ENCODE data around the gene LY6G5C. TPM values are rescaled to one million over a fixed set of nuclear protein-coding genes. Genes with fewer than 3 reads are reported as not detected.

LY6G5C gene
- total and polyA plus RNA-seq, 2 of the 13 experiments (the other 11 are each of a cell fraction or from before 2014, with no cell fraction given), result 0.33 to 0.55 TPM

DNA sequence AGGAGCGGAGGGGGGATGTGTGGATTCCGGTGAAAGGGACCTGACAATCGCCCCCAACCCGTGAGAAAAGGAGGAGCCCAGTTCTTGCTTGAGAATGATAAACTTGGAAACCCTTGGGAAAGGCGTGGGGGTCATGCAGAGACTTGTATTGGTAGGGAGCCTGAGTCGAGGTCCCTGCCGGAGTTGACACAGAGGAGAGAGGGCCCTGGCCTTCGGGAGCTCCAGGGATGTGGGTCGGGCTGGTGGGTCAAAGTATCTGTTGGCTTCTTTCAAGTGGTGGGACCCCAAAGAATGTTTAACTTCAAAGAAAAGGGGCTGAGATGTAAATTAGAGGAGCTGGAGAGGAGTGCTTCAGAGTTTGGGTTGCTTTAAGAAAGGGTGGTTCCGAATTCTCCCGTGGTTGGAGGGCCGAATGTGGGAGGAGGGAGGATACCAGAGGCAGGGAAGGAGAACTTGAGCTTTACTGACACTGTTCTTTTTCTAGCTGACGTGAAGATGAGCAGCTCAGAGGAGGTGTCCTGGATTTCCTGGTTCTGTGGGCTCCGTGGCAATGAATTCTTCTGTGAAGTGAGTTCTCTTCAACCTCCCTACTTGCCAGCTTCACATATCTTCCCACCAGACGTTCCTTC, 14.4 kb downstream of the LY6G5C start (continued):
- TF ChIP-seq ZBTB4 (CRISPR knock-in tag; IDR thresholded peaks at IDR 0.05; ENCODE audit: borderline replicate concordance), result no peak
- 0 out of 2 replicates have a peak, but pooled peaks have one; percentile 2 for TF ChIP-seq ATF7-NPFF (CRISPR knock-in tag; IDR thresholded peaks at IDR 0.05; ENCODE audit: low read depth)
- TF ChIP-seq BCL6 (CRISPR knock-in tag; IDR thresholded peaks at IDR 0.05), result no peak
- TF ChIP-seq ZSCAN30 (CRISPR knock-in tag; IDR thresholded peaks at IDR 0.05), result peak; percentile 69; the same call in 1 of the 2 replicates
- TF ChIP-seq CHCHD3 (CRISPR knock-in tag; IDR thresholded peaks at IDR 0.05), result no peak
- TF ChIP-seq ZNF280B (CRISPR knock-in tag; IDR thresholded peaks at IDR 0.05; ENCODE audit: borderline replicate concordance), result no peak
- no peak for TF ChIP-seq AGO2 (optimal IDR thresholded peaks at IDR 0.05; ENCODE audit: low read depth, low read length)
- TF ChIP-seq DPF2 (CRISPR knock-in tag; IDR thresholded peaks at IDR 0.05; ENCODE audit: borderline replicate concordance, low read depth), result no peak
- TF ChIP-seq, protein P1, sequence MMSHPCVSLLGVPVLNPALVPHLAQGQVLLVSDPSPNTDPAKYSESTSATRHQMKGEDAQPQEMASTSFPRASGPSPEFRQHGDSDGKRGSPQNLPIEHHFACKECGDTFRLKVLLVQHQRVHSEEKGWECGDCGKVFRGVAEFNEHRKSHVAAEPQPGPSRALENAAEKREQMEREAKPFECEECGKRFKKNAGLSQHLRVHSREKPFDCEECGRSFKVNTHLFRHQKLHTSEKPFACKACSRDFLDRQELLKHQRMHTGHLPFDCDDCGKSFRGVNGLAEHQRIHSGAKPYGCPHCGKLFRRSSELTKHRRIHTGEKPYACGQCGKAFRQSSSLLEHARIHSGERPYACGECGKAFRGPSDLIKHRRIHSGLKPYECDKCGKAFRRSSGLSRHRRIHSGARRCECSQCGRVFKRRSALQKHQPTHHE (CRISPR knock-in tag; IDR thresholded peaks at IDR 0.05; ENCODE audit: borderline replicate concordance), result no peak
- TF ChIP-seq YEATS2 (CRISPR knock-in tag; IDR thresholded peaks at IDR 0.05; ENCODE audit: borderline replicate concordance), result no peak
- no peak for TF ChIP-seq ZBTB37 (CRISPR knock-in tag; IDR thresholded peaks at IDR 0.05)
- no peak for TF ChIP-seq HNF4G (IDR thresholded peaks at IDR 0.05; ENCODE audit: borderline replicate concordance, low read depth, low read length)
- no peak for TF ChIP-seq HNF4G (CRISPR knock-in tag; IDR thresholded peaks at IDR 0.05; ENCODE audit: borderline replicate concordance, low read depth)
- TF ChIP-seq KAT2B (IDR thresholded peaks at IDR 0.05; ENCODE audit: borderline replicate concordance, low read depth, low read length), result no peak
